Testis (tissue), 3 donors: Measurements from ENCODE around the gene MGST3. TPM values are rescaled to one million over a fixed set of nuclear protein-coding genes. Genes with fewer than 3 reads are reported as not detected.

ENCODE experiments used
- DNase-seq: peaks from one replicate; pipeline ENCODE4 v3.0.0-alpha.2; 2019
- H3K27ac ChIP-seq, 2 donors: fragments of 200-600 bp; sonication (generic); one replicate each; pipeline ENCODE4 v1.5.1; 2019
- H3K27me3 ChIP-seq: fragments of 200-600 bp; sonication (generic); one replicate; pipeline ENCODE4 v1.5.1; 2019
- H3K36me3 ChIP-seq: fragments of 200-600 bp; sonication (generic); one replicate; pipeline ENCODE4 v1.5.1; 2017; ENCODE audit warnings: low read depth; ENCODE audit errors: missing control alignments
- H3K4me1 ChIP-seq: fragments of 200-600 bp; sonication (generic); one replicate; pipeline ENCODE4 v1.5.1; 2019
- H3K4me3 ChIP-seq, 2 donors: fragments of 200-600 bp; sonication (generic); one replicate each; pipeline ENCODE4 v1.5.1; 2017 to 2019
- H3K9me3 ChIP-seq: fragments of 200-600 bp; sonication (generic); one replicate; pipeline ENCODE4 v1.5.1; 2017
- POLR2A ChIP-seq: fragments of 450-650 bp; IDR thresholded peaks from one replicate; pipeline ENCODE4 v1.6.1; 2017; ENCODE audit warnings: antibody characterized with exemption, mild to moderate bottlenecking, moderate library complexity
- WGBS, 2 donors: methylation state at CpG; one replicate each; pipeline ENCODE4 v1.1.5; 2018; 5-methylcytosine and 5-hydroxymethylcytosine counted together
- intact Hi-C: fragments of 100-400 bp; cut with DNase I; formaldehyde crosslinking; loops from one replicate; pipeline ENCODE4 v1.15.1; 2023; ENCODE audit warnings: low total_unique reads
- polyA plus RNA-seq: library from polyadenylated mRNA; stranded (reverse); fragments of 350-450 nt; fragmentation: Illumina TruSeq; extraction: RNeasy Lipid Tissue Mini Kit (QIAGEN cat#74804); gene quantifications from one replicate; pipeline ENCODE4 v1.2.3, GENCODE V29; 2014; ENCODE audit warnings: low read depth, low replicate concordance; ENCODE audit not compliant: insufficient read depth
- total RNA-seq, 2 donors: library from RNA; depleted of rRNA; stranded (reverse); fragments of >200 nt; gene quantifications; one replicate each; pipeline ENCODE4 v1.2.3, GENCODE V29; 2016
- TF ChIP-seq, protein P1 (sequence below), 3 experiments: fragments of 450-650 bp in 2 of 3; fragments of 200-600 bp in 1 of 3; sonication (generic) in 1 of 3; IDR thresholded peaks; one replicate each; pipeline ENCODE4 v1.5.1; 2016 to 2019; ENCODE audit warnings: antibody characterized with exemption in 3 of 3, mild to moderate bottlenecking in 2 of 3, moderate library complexity in 1 of 3

MGST3 gene
- total and polyA plus RNA-seq, 3 donors from 2014 or later, result 190 to 278 (median 209) TPM

DNA sequence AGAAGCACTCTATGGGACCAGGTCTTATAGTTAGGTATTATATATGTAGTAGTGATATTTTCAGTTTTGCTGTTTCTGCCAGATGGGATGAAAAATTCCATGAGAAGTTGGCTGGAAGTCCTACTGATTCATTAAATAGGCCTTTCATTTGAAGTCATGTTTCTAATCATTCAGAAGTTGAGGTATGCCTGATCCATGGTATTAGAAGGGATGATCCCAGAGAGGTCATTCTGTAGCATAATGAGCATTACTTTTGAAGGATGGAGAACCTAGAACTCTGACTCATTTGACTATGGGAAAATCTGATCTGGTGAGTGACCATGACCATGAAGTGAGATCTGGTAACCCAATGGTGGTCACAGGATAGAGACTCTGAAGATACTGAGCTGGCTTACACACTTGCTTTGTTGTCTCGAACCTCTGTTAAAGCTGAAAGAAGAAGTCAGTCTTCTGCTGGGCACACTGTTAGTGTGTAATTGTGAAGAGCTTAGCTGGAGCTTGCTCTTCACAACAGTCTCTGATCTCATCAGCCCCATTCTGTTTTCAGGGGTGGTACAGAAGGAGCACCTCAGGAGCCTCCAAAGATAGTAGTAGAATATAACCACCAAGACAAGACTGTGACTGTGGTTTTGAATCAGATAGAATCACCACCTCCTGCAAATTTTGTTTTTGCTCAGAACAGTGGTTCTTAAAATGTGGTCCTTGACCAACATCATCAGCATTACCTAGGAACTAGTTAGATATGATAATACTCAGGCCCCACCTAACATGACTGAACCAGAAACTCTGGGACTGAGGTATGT, 9.0 kb downstream of the MGST3 start:
- TF ChIP-seq POLR2A, result no peak
- no peaks in the 10 kb centered on the region for H3K9me3 ChIP-seq
- peaks cover 19% of the 10 kb centered on the region for H3K4me1 ChIP-seq
- no peaks in the 10 kb centered on the region for H3K36me3 ChIP-seq
- no peaks in the 10 kb centered on the region for H3K27me3 ChIP-seq
- intact Hi-C loops, result loop anchor here (10.0 kb wide), 1 partner anchor 125 kb away; the partner anchor contains the start of gene TMCO1
- H3K27ac ChIP-seq, result no peak overlapping the region
- DNase-seq, result no peak
- WGBS, 2 donors, result 67 to 93% methylated on average over 1 of the region's 1 CpG
- no peak overlapping the region for H3K4me3 ChIP-seq

- WGBS, 2 donors, result 55 to 69% methylated on average over 2 of the region's 2 CpGs
- intact Hi-C loops, result no loop called here
These were observed 10.4 kb downstream of the MGST3 start for GRCh38 chr1:165641231-165641987.

GRCh38 chr1:165644064-165644735, 13.2 kb downstream of the MGST3 start:
- intact Hi-C loops, result no loop called here
- WGBS, 2 donors, result 59 to 77% methylated on average over 2 of the region's 2 CpGs
- TF ChIP-seq, protein P1, sequence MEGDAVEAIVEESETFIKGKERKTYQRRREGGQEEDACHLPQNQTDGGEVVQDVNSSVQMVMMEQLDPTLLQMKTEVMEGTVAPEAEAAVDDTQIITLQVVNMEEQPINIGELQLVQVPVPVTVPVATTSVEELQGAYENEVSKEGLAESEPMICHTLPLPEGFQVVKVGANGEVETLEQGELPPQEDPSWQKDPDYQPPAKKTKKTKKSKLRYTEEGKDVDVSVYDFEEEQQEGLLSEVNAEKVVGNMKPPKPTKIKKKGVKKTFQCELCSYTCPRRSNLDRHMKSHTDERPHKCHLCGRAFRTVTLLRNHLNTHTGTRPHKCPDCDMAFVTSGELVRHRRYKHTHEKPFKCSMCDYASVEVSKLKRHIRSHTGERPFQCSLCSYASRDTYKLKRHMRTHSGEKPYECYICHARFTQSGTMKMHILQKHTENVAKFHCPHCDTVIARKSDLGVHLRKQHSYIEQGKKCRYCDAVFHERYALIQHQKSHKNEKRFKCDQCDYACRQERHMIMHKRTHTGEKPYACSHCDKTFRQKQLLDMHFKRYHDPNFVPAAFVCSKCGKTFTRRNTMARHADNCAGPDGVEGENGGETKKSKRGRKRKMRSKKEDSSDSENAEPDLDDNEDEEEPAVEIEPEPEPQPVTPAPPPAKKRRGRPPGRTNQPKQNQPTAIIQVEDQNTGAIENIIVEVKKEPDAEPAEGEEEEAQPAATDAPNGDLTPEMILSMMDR (IDR thresholded peaks at IDR 0.05), result no peak
- TF ChIP-seq POLR2A, result no peak
- no peak overlapping the region for H3K4me3 ChIP-seq
- H3K27ac ChIP-seq, result no peak overlapping the region
- H3K9me3 ChIP-seq, result no peaks in the 10 kb centered on the region
- H3K4me1 ChIP-seq, result peaks cover 14% of the 10 kb centered on the region
- no peak for DNase-seq
- no peaks in the 10 kb centered on the region for H3K27me3 ChIP-seq
- no peaks in the 10 kb centered on the region for H3K36me3 ChIP-seq

More at GRCh38 chr1:165641231-165641987, 10.4 kb downstream of the MGST3 start:
- H3K27me3 ChIP-seq, result no peaks in the 10 kb centered on the region
- peaks cover 12% of the 10 kb centered on the region for H3K4me1 ChIP-seq
- no peak for TF ChIP-seq POLR2A
- TF ChIP-seq, protein P1 (IDR thresholded peaks at IDR 0.05), result no peak
- H3K9me3 ChIP-seq, result no peaks in the 10 kb centered on the region
- H3K4me3 ChIP-seq, result no peak overlapping the region
- no peak for DNase-seq
- H3K36me3 ChIP-seq, result no peaks in the 10 kb centered on the region
- H3K27ac ChIP-seq, result no peak overlapping the region

- Histone ChIP-seq H3K4me1 (peaks cover 14% of the 10 kb centered on the region), H3K4me3 (no peak overlapping the region), H3K27ac (no peak overlapping the region), H3K9me3 (no peaks in the 10 kb centered on the region), H3K36me3 (no peaks in the 10 kb centered on the region), H3K27me3 (no peaks in the 10 kb centered on the region)
- intact Hi-C loops, result no loop called here
- TF ChIP-seq, protein P1 (IDR thresholded peaks at IDR 0.05), result no peak
- TF ChIP-seq POLR2A, result no peak
- WGBS, 2 donors, result 67 to 73% methylated on average over 8 of the region's 8 CpGs
- DNase-seq, result no peak
These were observed 14.8 kb downstream of the MGST3 start for GRCh38 chr1:165645654-165646366.
